ENCODE measurements around the gene FRMD4B. TPM values are rescaled to one million over a fixed set of nuclear protein-coding genes. Genes with fewer than 3 reads are reported as not detected.

The FRMD4B gene
- total and polyA plus RNA-seq, 2 donors (not counting 3 experiments of a cell fraction or from before 2014, with no cell fraction given) = 66.4 to 89.7 TPM

- peaks cover 39% of the 10 kb centered on the region for H3K4me1 ChIP-seq (ENCODE audit: control insufficient read depth, extremely low read depth, insufficient read depth, low read length)
- H2AFZ ChIP-seq (ENCODE audit: low read depth, low read length) = no peak overlapping the region
- no peaks in the 10 kb centered on the region for H3K9me3 ChIP-seq (replicated peaks; ENCODE audit: control insufficient read depth, insufficient read depth, low read length)
- peak overlapping the region; percentile 63 for H3K9ac ChIP-seq (replicated peaks; ENCODE audit: extremely low read depth, insufficient read depth, low read length)
- TF ChIP-seq POLR2A (IDR thresholded peaks at IDR 0.05; ENCODE audit: low read depth, low read length) (no peak), MYC (IDR thresholded peaks at IDR 0.05; ENCODE audit: low read depth, low read length) (no peak), MAX (IDR thresholded peaks at IDR 0.05; ENCODE audit: insufficient read depth, insufficient read length) (no peak), POLR2AphosphoS5 (IDR thresholded peaks at IDR 0.05; ENCODE audit: insufficient read depth, low read depth, low read length) (no peak), EZH2 (IDR thresholded peaks at IDR 0.05; ENCODE audit: borderline replicate concordance, low read depth, low read length, severe bottlenecking) (no peak), JUN (IDR thresholded peaks at IDR 0.05; ENCODE audit: borderline replicate concordance, insufficient read depth, insufficient read length, low read depth) (no peak), GATA2 (IDR thresholded peaks at IDR 0.05; ENCODE audit: insufficient read depth, insufficient read length, low read depth, low read length) (no peak), CTCF (IDR thresholded peaks at IDR 0.05; ENCODE audit: extremely low read depth in 1 of 2, insufficient read depth in 1 of 2, low read depth in 1 of 2, low read length in 2 of 2) (no peak), FOS (IDR thresholded peaks at IDR 0.05; ENCODE audit: borderline replicate concordance, insufficient read depth, low read length) (no peak)
- no peak overlapping the region for H3K4me3 ChIP-seq (replicated peaks in 1 of 3; ENCODE audit: insufficient read depth in 1 of 3, low read depth in 1 of 3, low read length in 3 of 3)
- peaks cover 14% of the 10 kb centered on the region for H3K79me2 ChIP-seq (ENCODE audit: control insufficient read depth, insufficient read depth, low read length)
- ChIA-PET POLR2A (no interaction called here), CTCF (interaction anchor here (0.6 to 2.4 kb wide), 15 partner anchors 8 to 265 kb away, joined by 3 to 20 read pairs (median 4); no protein-coding TSS in a partner anchor)
- no peaks in the 10 kb centered on the region for H3K9me1 ChIP-seq (replicated peaks; ENCODE audit: control insufficient read depth, extremely low read depth, insufficient read depth, low read length)
- intact Hi-C loops (cut with micrococcal nuclease) = loop anchor here (1.0 kb wide), 1 partner anchor 7 kb away; no protein-coding TSS in a partner anchor
- DNase-seq (ENCODE audit: low read depth, low spot score) (no peak), FAIRE-seq (peak; percentile 48)
- peaks cover 14 to 18% of the 10 kb centered on the region in 2 experiments for H3K36me3 ChIP-seq (ENCODE audit: control insufficient read depth in 2 of 2, extremely low read depth in 1 of 2, insufficient read depth in 2 of 2, low read length in 2 of 2)
- H3K27ac ChIP-seq (ENCODE audit: insufficient read depth, low read depth, low read length) = peak overlapping the region; percentile 77
- dilution Hi-C loops (cut with MboI; ENCODE audit: extremely low pct_ligation_motif_present, low sequenced_read_pairs) = loop anchor here (25.0 kb wide), 1 partner anchor 237 kb away; no protein-coding TSS in a partner anchor
- no peaks in the 10 kb centered on the region for H3K27me3 ChIP-seq (ENCODE audit: control insufficient read depth in 2 of 2, insufficient read depth in 2 of 2, low read length in 2 of 2)
- no TSS peak for BruUV-seq (replicated peaks)
- H4K20me1 ChIP-seq (replicated peaks; ENCODE audit: control insufficient read depth, extremely low read depth, insufficient read depth, low read length) = no peaks in the 10 kb centered on the region
- peak overlapping the region; percentile 52 for H3K4me2 ChIP-seq (ENCODE audit: insufficient read depth, low read length)
Measured at GRCh38 chr3:69174871-69175737, 210.8 kb downstream of the FRMD4B start.

All from endothelial cell of umbilical vein (primary cell).